Tongue (tissue), 2 donors: ENCODE data around the gene KLRF1. TPM values are rescaled to one million over a fixed set of nuclear protein-coding genes. Genes with fewer than 3 reads are reported as not detected.
A peak's percentile ranks its signal among the peaks of the same experiment; 100 is the strongest.

Experiments
- DNase-seq: peaks from one replicate; pipeline ENCODE4 v3.0.0-alpha.2; 2015
- total RNA-seq: library from RNA; depleted of rRNA; stranded (reverse); fragments of >200 nt; gene quantifications from one replicate; pipeline ENCODE4 v1.2.3, GENCODE V29; 2014

KLRF1 gene
- total RNA-seq, 1 donor from 2014 or later = 0.51 TPM

GRCh38 chr12:9809338-9809737 is 17.9 kb upstream of the KLRF1 start:
- DNase-seq = peak; percentile 66

DNA sequence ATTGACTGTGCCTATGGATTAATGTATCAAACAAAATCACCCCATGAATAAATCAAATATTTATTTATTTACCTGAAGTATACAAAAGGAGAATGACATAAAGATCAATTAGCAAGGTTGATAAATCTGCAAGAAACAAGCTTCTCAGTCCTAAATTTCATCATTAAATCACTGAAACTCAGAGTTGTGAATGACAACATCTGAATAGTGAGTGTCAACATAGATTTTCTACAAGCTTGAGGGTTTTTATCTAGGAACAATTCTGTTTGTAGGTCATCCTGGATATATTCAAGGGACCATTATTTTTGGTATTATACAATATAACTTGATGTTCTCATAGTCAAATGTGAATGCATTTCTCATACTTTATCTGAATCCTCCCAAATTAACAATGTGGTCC is 17.4 kb upstream of the KLRF1 start:
- DNase-seq = no peak

GRCh38 chr12:9810671-9811070 is 16.6 kb upstream of the KLRF1 start:
- DNase-seq = peak; percentile 23

DNA sequence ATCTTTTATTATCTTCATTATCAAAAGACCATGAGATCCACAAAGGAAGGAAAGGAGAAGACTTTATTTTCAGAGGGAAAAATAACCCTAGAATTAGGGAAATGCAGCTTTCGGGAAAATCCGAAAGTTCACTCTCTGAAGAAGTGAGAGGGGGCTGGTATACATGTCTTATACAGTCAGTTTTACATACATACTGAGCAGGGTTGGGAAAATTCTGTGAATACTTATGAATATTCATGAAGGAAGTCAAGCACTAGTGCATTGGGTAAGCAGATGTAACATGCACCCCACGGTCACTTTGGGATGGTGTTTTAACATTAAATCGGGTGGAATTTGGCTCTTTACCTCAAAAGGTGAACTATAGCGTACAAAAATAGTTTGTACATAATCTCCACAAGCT is 15.7 kb upstream of the KLRF1 start:
- DNase-seq = no peak

DNA sequence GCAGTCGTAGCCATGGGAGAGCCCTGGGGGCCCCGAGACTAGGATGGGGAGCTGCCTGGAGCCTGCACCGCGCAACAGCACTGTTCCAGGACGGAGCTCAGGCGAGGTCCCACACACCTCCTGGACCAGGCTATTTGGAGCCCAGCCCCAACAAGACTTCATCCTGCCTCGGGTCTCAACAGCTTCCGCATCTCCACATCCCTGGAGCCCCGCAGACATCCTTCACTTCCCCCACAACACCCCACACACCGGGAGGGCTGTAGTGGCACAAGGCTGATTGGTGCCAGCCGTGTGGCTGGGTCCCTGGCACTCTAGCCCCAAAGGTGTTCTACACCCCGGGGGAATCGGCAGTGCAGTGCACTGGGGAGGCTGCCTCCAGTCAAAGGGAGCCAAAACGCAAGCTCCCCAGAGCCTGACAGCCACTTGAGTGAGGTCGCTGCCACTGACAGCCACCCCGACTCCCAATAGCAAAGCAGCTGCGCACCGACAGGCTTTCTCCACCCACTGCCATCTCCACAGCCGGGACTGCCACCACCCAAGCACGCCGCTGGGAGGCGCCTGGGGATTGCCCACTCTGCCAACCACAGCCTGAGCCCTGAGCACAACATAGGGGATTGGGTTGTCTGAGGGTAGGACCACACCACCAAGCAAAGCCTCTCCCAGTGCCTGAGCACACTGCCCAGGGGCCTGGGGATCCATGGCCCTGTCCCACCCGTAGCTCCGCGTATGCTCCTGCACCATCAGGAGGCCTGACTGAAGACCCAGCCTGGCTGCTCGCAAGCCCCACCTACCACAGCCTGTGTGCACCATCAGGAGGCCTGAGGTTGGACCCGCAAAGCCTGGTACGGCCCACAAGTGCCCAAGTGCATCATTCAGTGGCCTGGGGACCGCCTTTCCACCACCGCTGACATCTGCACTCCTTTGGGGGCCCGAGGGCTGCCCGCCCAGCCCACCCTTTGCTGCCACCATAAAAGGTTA is 13.2 kb upstream of the KLRF1 start:
- DNase-seq = peak; percentile 25

- no peak for DNase-seq
These were observed 6.9 kb upstream of the KLRF1 start for GRCh38 chr12:9820281-9820930.

DNA sequence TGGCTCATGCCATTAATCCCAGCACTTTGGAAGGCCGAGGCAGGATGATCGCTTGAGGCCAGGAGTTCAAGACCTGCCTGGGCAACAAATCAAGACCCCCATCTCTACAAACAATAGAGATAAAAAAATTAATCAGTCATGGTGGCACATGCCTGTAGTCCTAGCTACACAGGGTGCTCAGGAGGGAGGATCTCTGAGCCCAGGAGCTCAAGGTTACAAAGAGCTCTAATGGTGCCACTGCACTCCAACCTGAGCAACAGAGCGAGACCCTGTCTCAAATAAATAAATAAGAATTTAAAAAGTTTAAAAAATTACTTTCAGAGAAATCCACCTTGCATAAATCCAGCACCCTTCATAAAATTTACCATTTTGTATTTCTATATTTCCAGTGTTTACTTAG is 2.2 kb downstream of the KLRF1 start:
- no peak for DNase-seq

DNA sequence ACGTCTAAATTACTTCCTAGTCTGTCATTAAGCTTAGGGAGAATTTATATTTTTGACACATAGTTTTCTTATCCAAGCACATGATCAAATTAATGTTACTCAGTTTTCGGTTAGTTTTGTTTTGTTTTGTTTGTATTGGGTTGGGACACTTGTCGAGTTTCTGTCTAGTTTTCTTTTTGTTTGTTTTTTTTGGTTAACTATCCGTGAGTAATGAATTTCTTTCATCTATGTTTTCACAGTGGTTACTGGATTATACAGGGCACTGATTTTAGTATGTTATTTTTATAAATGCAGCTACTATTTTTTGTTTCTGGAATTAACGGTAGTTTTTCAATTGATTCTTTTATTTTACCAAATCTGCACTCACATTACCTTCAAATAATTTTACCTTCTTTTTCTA is 2.7 kb downstream of the KLRF1 start:
- DNase-seq = no peak

GRCh38 chr12:9831720-9832119 is 4.4 kb downstream of the KLRF1 start:
- no peak for DNase-seq

DNA sequence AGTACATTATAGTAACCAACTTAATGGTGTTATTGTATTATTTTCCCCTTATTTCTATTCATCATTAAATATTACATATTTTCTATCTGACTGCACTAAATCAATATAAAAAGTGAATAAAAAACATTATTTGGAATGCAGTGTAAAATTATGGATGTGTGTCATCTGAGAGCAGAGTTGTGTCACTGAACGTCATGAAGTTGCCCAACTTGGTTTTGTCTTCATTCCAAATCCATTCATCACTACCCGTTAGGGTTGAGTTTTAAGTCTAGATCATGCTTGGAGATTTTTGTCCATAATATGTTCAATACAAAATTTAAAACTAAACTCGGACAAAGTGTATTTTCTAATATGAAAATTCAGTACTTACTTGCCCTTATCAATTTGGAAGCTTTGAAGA is 16.1 kb downstream of the KLRF1 start:
- DNase-seq = no peak

DNA sequence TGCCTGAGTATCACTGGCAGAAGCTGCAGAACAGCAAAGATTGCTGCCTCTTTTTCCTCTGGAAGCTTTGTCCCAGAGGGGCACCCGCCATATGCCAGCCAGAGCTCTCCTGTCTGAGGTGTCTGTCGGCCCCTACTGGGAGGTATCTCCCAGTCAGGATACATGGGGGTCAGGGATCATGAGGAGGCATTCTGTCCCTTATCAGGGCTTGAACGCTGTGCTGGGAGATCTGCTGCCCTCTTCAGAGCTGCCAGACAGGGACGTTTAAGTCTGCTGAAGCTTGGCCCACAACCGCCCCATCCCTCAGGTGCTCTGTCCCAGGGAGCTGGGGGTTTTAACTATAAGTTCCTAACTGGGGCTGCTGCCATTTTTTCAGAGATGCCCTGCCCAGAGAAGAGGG is 21.6 kb downstream of the KLRF1 start:
- DNase-seq = no peak

GRCh38 chr12:9851050-9851449 is 23.8 kb downstream of the KLRF1 start:
- no peak for DNase-seq

- DNase-seq = no peak
These were observed 24.6 kb downstream of the KLRF1 start for GRCh38 chr12:9851927-9852326.

GRCh38 chr12:9856151-9856550 is 28.9 kb downstream of the KLRF1 start:
- no peak for DNase-seq

- no peak for DNase-seq
These were observed 29.6 kb downstream of the KLRF1 start for GRCh38 chr12:9856894-9857293.

DNA sequence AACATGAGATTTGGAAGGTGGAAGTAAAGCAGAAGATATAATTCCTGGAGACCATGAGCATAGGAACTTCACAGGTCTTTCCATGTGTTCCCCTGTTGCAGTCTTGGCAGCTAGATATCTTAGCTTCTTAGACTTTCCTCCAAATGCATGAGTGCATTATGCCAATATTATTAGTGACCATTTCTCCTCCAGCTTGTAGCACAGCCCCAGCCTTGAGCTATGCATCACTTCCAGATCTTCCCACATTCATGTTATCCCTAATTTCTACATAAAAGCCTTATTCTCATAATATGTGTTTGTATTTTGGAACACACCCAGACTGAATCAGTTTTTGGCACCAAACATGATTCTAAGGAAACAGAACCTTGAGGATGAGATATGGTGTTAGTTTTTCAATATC is 30.9 kb downstream of the KLRF1 start:
- DNase-seq = no peak

DNA sequence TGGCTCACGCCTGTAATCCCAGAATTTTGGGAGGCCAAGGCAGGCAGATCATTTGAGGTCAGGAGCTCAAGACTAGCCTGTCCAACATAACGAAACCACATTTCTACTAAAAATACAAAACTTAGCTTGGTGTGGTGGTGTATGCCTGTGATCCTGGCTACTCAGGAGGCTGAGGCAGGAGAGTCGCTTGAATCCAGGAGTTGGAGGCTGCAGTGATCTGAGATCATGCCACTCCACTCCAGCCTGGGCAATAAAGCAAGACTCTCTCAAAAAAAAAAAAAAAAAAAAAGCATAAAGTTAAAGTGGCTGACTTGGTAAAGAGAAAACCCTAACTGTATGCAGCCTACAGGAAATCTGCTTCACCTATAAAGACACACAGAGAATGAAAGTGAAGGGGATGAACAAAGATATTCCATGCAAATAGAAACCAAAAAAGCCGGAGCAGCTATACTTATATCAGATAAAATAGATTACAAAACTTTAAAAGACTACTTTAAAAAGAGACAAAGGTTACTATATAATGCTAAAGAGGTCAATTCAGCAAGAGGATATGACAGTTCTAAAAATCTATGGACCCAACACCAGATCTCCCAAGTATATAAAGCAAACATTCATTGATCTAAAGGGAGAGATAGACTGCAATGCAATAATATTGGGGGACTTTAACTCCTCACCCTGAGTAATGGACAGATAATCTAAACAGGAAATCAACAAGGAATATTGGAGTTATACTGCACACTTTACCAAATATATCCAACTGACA is 37.8 kb downstream of the KLRF1 start:
- no peak for DNase-seq

- DNase-seq = no peak
These were observed 39.6 kb downstream of the KLRF1 start for GRCh38 chr12:9866860-9867269.

DNA sequence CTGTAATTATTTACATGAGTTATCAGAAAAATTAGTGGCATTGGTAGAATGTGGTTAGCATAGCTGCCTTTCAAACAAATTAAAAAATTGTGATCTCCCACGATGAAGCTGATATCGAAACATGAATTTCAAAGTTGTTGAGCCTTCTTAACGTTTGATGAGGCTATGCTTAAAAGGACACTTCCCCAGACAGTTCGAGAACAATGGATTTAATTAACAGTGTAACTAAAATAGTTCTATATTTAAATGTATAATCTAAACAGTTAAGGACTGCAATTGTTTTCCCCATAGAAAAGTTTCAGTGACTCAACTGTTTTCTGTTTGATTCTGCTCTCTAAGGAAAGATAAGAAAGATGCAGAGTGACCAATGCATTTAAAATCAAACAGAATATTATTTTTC is 40.2 kb downstream of the KLRF1 start:
- no peak for DNase-seq

DNA sequence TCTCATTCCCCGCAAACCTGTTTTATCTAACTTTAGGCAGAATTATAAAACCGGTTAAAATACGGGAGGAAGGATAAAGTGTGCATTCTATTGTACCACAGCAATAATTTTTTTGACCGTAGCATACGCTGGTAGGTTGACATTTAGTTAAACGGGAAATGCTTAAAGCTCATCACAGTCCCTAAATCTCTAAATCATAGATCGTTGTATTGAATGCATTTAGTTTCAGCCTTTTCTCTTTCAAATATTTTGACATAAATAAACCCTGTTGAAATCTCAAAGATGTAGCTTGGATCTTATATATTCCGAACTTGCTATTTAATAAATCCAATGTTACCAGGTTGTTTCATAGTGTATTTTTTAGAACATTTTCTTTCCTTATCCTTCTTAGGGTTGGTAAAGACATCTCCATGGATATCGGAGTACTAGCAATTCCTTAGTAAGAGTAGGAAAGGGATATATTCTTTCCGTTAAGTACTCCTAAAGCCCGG is 41.1 kb downstream of the KLRF1 start:
- no peak for DNase-seq

DNA sequence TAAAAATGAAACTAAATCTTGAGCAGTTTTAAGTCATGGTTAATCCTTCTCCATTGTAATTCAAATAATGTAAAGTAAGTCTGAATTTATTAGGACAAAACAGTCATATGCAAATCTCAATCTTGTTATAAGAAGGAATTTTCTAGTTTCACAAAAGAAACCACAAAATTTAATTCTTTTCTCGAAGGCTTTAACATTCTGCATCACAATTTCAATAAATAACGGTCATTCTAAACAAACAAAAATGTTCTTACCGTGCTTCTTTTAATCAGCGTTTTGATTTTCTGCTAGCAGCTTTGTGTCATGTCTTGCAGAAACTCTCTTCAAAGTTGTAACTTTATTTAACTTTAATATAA is 41.6 kb downstream of the KLRF1 start:
- no peak for DNase-seq

DNA sequence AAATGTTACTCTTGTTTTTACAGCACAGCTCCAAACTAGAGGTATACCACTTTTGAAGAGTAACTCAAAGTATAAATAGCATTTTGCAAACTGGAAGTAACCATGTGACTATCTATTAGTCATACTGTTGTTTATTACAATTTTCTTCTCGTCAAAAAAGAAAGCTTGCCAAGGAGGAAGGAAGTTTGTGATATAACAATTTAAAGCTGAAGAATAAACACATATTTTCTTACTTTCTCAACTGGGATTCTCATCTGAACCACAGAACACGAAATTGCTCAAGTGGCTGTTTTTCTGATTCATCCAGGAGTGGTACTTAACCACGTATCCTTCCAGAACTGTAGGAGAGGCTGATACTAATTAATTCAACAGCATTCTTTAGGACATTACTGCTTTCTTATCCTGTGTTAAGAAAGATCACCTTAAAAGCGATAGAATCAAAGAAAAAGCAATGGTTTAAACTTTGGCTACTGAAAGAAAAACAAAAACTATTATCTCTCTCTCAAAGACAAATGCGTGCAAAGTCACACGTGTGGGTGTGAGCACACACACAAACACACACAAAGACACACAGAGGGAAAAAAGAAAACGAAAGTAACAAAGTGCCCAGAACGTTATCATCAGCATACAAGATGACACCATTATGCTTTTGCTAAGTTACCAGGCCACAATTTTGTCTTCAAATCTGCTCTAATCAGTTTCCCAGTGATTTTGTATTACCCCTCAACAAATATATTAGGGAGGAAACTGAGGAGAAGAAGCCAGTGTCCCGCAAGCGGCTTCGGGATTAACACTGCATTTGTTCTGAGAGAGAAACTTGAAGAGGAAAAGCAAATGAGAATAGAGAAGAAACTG is 42.3 kb downstream of the KLRF1 start, which contains the start of gene CLEC2B:
CLEC2B (minus strand) TSS at position 48 of the 855 bp plus-strand sequence.
- DNase-seq = peak; percentile 32
